Gastrocnemius medialis (tissue), 4 donors: ENCODE results near the gene TRAF4.

Experiments used
- CTCF ChIP-seq, 5 experiments: fragments of 450-650 bp in 3 of 5; fragments of 200-600 bp in 2 of 5; sonication (generic) in 2 of 5; IDR thresholded peaks in 4 of 5; conservative IDR thresholded peaks in 1 of 5; 1 replicate in 4 of 5; 2 replicates in 1 of 5; pipeline ENCODE4 v1.5.1; 2016 to 2019; ENCODE audit warnings: antibody characterized with exemption in 5 of 5, mild to moderate bottlenecking in 3 of 5, moderate library complexity in 3 of 5
- POLR2A ChIP-seq, 2 donors: fragments of 450-650 bp; IDR thresholded peaks; one replicate each; pipeline ENCODE4 v1.6.1; 2017; ENCODE audit warnings: antibody characterized with exemption in 2 of 2, mild to moderate bottlenecking in 2 of 2, moderate library complexity in 2 of 2

- TF ChIP-seq CTCF (IDR thresholded peaks at IDR 0.05 in 4 of 5, conservative IDR thresholded peaks at IDR 0.05 in 1 of 5): no peak
- no peak for TF ChIP-seq POLR2A (IDR thresholded peaks at IDR 0.05)
Measured at GRCh38 chr17:28777178-28777577, 33.4 kb downstream of the TRAF4 start.
